ENCODE measurements around the gene NFE2.
"Not testable (repeated sequence)": the region's sequence is repeated elsewhere in the genome, so short reads cannot be mapped to it uniquely, and the experiment has no call there.

Gene NFE2

GRCh38 chr12:54304187-54304810 is 3.5 kb upstream of the NFE2 start:
- DNase-seq, result no peak

GRCh38 chr12:54303640-54304039 is 2.8 kb upstream of the NFE2 start:
- no peak for DNase-seq

DNA sequence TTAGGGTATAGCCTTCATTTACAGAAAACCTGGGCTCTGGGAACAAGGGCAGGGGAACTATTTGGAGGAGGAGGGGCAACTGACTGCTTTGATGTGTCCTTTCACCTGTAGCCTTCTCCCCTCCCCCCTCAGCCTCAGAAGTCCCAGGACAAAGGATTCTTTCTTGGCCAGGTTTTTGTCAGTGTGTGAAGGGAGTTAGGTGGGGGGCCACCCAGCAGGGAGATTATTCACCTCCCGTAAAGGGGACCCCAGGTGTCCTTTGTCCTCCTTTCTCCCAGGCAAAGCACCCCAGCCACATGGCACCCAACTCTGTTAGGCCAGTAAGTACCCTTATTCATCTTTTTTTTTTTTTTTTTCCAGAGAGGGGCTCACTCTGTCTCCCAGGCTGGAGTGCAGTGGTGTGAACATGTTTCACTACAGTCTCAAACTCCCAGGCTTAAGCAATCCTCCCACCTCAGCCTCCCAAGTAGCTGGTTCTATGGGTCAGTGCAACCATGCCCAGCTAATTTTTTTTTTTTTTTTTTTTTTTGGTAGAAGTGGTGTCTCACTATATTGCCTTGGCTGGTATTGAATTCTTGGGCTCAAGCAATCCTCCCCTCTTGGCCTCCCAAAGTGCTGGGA is 723 bp upstream of the NFE2 start:
- no peak for DNase-seq

- DNase-seq, result no peak
Measured at GRCh38 chr12:54300225-54300731, 537 bp downstream of the NFE2 start.

GRCh38 chr12:54299515-54300224 is 1.1 kb downstream of the NFE2 start:
- DNase-seq, result no peak

GRCh38 chr12:54298904-54299303 is 1.9 kb downstream of the NFE2 start:
- no peak for DNase-seq

DNA sequence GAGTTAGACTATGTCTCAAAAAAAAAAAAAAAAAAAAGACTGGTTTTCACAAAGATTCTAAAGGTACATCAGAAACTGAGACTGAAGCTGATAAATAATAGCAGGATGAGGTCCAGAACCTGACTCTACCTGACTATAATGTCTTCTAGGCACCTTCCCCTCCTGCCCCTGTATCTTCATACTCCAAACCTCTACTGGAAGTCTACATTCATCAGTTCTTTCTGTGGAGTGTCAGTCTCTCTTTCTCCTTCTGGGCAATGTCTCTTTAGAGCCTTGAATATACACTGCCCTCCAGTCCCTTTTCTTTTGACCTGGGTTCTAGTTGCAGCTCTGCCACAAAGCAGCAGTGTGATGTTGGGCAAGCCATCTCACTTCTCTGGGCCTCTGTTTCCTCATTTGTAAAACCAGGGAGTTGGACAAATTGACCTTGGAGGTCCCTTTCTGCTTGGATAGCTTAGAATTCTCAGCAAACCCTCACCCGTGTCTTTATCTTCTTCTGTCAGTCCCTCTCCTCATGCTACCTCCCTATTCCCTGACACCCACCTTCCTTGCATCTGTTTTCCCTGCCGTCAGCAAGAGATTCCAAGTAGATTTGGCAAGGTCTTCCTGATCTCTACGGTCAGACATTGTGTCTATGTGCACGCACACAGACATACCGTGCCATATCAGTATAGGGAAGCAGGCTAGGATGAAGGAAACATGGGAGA is 4.3 kb downstream of the NFE2 start:
- DNase-seq, result no peak

DNA sequence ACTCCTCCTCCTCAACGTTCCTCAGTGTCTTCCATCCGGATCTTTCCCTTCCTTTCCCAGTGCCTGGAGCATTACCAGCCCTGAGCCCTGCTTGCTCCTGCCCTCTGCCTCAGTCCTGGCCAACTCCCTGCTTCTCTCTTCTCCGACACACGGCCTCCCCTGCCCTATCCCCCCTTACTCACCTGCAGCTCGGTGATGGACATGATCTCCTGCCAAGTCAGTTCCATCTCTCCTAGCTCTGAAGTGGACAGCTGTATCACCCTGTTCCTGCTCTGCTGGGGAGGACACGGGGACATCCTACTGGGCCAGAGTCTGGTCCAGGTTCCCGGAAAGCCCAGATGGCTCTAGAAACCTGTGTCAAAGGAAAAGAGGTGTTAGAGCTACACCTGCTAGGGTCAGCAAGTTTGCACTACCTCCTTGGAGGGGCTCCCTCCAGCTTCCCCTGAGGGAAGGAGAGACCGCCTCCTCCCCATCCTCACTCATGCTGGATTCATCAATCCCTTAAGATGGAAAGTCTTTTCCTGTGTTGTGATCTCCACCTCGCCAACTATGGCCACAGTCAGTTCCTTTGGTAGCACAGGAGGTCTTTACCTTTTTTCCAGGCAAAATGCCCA is 5.8 kb downstream of the NFE2 start:
- no peak for DNase-seq

- peak; percentile 52 for DNase-seq
Measured at GRCh38 chr12:54294152-54294952, 6.5 kb downstream of the NFE2 start.

DNA sequence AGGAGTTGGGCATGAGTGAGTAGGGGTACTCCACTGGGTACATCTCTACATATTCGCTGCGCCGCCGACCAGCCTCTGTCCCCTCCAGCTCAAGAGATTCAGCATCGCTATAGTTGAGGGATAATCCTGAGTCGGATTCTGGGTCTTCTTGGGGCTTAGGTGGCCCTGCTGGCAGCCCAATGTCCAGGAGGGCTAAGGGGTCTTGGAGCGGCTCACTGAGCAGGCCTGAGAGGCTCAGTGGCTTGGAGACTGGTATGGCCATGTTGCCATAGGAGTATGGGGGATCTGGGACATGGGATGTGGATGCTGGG is 7.9 kb downstream of the NFE2 start:
- no peak for DNase-seq

GRCh38 chr12:54292083-54292930 is 8.5 kb downstream of the NFE2 start:
- DNase-seq, result no peak

DNA sequence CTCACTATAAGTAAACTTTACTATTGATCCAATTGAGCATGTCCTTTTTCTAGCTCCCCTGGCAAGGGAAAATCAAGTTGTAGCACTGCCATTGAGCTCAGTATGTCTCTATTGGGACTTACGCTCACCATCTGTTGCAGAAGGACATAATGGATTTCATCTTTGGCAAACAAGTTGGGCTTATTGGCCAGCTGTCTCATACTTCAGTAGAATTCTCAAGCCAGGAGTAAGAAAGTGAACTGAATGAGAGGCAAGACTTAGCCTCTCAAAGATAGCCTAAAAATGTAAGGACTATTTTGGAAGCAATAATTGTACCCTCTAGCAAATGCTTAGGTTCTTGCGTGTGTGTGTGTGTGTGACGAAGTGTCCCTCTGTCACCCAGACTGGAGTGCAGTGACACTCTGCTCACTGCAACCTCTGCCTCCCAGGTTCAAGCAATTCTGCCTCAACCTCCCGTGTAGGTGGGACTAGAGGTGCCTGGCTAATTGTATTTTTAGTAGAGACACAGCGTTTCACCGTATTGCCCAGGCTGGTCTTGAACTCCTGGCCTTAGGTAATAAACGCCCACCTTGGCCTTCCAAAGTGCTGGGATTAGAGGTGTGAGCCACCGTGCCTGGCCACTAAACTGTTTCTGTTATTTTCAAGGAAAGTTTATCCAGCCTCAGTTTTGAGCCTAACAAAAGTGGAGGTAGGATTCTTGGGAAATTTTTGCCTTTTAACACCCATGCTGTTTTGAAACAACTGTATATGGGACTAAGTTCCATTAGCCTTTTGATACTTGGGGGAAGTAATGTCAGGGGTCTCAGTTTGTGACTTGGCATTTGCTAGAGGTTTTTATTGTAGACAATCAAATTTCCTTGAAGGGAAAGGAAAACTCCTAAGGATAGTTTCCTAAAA is 13.3 kb downstream of the NFE2 start:
- DNase-seq, result no peak

GRCh38 chr12:54286042-54287030 is 14.5 kb downstream of the NFE2 start:
- no peak for DNase-seq

- no peak for DNase-seq
Measured at GRCh38 chr12:54285150-54286041, 15.4 kb downstream of the NFE2 start.

DNA sequence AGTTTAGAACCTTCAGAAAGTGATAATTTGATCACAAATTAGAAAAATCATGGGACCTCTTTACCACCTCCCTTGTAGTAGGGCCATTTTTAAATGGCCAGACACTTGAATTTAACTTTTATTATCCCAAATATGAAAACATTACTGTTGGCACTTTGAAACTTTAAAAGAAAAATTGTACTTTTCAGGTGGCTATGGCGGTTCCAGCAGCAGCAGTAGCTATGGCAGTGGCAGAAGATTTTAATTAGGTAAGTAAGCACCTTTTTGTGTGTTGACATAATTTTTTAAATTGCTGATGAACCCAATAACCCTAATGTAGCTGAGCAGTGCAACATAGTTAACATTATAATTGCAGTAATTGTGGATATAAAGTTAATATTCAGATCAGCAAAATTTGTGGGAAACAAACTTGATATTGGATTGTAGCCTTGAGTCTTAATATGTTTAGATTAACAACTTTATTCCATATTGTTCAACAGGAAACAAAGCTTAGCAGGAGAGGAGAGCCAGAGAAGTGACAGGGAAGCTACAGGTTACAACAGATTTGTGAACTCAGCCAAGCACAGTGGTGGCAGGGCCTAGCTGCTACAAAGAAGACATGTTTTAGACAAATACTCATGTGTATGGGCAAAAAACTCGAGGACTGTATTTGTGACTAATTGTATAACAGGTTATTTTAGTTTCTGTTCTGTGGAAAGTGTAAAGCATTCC is 16.6 kb downstream of the NFE2 start:
- not testable (repeated sequence) for DNase-seq

DNA sequence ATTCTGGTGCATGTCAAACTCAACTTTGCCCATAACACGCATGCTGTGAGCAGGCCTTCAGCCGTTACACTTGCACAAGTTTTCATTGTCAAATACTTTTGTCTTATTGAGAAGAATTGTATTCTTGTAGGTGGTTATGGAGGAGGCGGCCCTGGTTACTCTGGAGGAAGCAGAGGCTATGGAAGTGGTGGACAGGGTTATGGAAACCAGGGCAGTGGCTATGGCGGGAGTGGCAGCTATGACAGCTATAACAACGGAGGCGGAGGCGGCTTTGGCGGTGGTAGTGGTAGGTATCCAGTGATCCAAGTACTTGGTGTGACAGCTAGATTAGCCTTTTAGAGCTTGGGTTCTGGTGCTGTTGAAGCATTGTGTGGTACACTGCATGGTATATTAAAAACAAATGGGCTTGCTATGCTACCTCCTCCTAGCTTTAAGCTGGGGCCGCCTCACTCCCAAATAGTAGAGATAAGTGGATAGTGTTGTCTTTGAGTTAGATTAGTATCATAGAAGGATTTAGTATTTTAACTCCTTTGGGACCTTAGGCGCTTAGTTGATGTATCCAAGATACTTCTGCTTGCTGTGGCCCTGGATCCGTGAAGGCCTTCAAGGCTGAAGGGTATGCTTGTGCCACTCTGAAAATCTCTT is 17.7 kb downstream of the NFE2 start:
- no peak for DNase-seq

DNA sequence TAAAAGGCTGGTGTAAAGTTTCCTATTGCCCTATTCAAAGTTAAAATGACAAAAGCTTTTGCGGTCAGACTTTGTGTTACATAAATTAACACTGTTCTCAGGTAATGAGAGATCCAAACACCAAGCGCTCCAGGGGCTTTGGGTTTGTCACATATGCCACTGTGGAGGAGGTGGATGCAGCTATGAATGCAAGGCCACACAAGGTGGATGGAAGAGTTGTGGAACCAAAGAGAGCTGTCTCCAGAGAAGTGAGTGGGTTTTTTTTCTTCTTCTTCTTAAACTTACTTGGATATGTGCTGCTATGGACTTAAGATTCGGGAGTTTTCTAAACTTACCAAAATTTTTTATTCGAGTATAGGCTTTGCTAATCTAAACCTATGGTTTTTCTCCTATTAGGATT is 19.1 kb downstream of the NFE2 start:
- not testable (repeated sequence) for DNase-seq

All from NCI-H1436 (cell line).